SW480 (cell line): ENCODE results near the gene FNDC11.

ENCODE experiments used
- DNase-seq: peaks from one replicate; pipeline ENCODE4 v3.0.0-alpha.2; 2016; ENCODE audit warnings: low spot score

Gene FNDC11

GRCh38 chr20:63582382-63583063 is 28.6 kb downstream of the FNDC11 start:
- no peak for DNase-seq

DNA sequence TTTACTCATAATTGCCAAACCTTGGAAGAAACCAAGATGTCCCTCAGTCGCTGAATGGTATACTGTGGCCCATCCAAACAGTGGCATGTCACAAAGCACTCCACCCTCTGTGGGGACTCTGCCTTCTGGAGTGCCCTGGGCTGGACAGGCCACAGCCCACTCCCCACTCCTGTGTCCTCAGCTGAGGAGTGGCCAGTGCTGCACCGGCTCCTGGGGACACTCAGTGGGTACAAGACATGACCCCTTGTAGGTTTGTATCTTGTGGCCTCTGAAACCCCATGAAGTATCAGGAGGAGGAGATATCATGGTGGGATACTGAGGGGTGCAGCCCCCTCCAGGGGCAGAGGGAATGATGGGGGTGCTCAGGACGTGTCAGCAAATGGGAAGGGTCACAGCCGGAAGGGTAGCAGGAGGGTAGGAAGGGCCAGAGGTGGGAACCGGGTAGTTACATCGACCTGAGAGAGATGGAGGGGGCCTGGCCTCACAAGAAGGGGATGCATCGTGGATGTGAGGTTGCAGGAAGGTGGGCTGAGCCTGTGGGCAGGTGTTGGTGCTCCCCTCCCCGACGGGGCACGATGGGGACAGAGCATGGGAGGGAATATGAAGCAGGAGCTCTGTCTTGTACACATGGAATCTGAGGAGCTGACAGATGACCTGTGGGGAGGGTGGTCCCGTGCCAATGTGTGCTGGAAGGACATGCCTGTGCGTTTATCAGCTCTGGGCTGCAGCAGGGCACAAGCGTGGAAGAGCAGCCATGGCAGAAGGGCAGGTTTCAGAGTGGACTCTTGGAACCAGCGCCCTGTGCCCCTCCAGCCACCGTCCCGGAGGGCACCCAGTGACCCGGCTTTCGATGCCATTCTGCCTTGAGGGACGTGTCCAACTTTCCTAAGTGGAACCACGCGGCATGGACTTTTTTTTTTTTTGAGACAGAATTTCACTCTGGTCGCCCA is 31.9 kb downstream of the FNDC11 start:
- DNase-seq, result no peak

DNA sequence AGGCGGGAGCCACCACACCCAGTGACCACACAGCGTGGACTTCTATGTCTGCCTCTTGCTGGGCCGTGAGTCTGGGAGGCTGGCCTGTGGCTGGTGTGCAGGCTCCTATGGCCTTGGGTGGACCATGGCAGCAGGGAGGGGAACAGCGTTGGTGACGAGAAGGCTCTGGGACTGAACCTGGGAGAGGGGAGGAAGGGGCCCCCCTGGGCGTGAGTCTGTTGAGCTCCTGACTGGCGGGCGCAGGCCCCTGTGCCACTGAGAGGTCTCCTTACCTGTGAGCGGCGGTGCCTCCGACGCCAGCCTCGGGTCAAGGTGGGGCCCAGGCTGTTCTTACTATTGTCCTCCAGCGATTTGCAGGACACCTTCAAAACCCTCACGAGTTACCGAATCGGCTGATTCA is 32.8 kb downstream of the FNDC11 start:
- DNase-seq, result no peak

GRCh38 chr20:63587256-63587655 is 33.3 kb downstream of the FNDC11 start:
- DNase-seq, result no peak

DNA sequence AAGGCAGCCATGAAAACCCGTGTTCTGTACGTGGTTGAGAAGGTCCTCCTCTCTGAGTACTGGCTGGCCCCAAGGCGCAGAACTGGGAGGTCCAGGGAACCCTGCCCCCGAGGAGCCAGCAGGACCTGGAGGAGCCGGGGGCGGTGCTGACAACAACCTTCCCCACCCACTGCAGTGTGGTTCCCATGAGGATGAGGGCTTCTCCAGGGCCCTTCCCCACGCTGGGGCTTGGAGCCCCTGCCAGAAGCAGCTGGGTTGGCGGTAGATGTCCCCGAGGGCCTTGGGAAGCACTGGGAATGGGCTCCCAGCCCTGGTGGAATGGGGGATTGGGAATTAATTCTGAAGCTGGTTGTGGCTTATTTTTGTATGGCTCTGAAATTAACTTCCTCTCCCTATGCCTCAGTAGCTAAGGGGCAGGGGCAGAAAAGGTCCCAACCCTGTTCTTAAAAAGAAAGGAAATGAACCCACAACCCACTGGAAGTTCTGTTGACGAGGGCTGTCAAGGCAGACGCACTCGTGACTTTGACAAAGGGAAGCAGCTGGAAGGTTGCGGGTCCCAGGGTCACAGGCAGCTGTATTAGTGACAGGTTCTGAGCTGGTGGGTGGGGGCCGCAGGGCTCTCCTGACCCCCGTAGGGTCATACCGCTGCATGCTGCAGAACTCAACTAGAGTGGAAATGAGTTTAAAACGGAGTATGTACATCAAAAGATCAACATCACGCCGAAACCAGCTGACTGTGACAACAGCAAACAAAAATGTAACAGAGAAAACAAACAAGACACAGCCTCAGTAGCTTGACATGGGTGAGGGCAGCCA is 34.0 kb downstream of the FNDC11 start:
- no peak for DNase-seq

DNA sequence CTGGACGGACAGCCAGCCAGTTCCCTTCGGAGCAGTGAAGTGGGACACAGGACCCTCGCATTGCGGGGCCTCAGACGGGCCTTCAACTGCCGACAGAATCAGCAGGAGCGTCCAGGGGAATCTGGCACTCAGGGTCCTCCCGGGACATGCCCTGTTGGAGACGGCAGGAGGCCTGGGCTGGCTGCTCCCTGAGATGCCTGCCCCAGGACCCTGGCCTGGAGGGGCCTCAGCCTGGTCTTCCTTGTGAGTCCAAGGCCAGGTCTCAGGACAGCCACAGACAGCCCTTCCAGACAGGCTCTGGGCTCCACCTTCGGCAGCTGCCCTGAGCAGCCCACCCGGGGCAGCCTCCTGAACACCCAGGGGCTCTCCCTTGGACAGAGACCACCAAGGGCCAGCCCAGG is 34.7 kb downstream of the FNDC11 start:
- DNase-seq, result no peak

DNA sequence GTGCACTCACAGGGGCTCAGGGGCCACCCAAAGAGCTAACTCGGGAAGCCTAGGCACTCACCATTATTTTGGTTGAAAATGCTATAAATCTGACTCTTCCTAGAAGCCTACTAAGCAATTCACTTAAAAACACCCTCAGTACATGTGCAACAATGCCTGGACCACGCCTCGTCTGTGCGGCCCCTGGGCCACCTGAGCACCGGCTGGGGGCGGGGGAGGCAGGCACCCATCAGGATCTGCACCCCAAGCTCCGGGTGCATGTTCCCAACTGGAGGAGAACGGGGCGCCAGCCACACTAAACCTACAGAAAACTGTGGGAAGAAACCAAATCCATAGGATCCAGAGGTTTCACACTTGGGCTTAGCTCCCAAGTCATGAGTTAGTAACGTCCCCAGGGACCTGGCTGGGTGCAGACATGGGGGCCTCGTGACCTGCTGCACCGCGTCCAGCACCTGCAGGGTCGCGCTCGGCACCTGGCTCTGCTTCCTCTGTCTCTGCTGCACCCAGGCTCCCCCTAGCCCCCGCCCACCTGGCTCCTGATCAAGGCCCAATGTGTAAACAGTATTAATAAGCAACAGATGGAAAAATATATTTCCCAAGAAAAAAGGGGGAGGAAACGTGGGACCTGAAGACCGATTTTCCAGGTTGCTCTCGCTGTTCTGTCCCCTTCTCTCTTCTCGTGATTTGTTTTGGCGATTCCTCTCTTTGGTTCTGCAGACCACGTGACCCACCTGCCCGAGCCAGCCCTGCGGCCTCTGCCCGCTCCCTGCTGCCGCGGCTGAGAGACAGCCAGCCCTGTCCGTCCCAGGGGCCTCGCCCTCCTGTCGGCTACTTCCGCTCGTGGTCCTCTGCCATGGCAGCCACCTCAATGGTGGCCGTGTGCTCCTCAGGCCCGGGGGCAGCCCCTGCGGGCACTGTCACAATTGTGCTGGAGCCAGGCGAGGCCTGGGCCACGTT is 35.6 kb downstream of the FNDC11 start:
- DNase-seq, result no peak

DNA sequence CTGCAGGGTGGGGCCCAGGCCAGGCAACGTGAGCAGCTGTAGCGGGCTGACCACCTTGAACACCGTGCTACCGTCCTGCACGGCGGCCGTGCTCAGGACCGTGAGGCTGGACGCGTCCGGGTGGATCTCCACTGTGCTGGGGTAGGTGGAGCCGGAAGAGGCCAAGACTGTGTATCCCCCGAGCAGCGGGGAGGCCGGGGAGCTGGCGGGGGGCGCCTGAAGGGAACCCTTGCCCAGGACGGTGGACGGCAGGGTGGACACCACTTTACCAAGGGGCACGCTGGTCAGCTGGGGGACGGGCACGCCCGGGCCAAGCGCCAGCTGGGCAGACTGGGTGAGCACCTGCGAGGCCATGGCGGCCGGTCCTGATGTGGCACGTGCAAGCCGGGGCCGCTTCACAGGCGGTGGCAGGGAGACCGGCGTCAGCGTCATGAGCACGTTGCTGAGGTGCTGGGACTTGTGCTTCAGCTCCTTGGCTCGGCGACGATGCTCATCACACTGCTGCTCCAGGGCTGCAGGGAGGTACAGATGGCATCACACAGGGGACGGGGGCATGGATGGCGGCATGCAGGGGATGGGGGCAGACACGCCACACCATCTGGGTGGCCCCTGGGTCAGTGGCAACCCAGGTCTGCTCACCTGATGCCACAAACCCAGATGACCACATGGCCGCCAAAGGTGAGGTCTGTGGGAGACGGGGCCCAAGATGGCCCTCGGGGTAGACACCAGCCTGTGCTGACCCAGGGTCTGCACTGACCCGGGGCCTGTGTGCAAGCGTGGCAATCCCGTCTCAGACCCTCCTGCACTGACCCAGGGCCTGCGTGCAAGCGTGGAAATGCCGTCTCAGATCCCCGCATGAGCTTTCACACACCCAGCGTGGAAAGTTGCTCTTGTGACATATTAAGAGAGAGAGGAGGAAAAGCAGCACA is 36.5 kb downstream of the FNDC11 start:
- no peak for DNase-seq

DNA sequence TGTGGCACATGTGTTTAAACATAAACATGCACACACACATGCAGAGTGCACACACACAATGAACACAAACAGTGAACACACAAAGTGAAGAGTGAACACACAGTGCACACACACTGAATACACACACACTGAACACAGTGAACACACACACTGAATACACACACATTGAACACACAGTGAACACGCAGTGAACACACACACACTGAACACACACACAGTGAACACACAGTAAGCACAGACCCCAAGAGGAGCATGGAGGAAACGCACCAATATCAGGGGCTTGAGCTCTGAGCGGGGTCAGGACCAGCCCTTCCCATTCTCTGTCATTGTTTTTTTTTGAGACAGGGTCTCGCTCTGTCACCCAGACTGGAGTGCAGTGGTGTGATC is 37.2 kb downstream of the FNDC11 start:
- no peak for DNase-seq

GRCh38 chr20:63591786-63592355 is 37.9 kb downstream of the FNDC11 start:
- DNase-seq, result no peak

GRCh38 chr20:63592661-63593060 is 38.7 kb downstream of the FNDC11 start:
- no peak for DNase-seq

- no peak for DNase-seq
Observed at GRCh38 chr20:63594043-63594561, 40.1 kb downstream of the FNDC11 start.

GRCh38 chr20:63595416-63596127 is 41.6 kb downstream of the FNDC11 start:
- DNase-seq, result no peak

DNA sequence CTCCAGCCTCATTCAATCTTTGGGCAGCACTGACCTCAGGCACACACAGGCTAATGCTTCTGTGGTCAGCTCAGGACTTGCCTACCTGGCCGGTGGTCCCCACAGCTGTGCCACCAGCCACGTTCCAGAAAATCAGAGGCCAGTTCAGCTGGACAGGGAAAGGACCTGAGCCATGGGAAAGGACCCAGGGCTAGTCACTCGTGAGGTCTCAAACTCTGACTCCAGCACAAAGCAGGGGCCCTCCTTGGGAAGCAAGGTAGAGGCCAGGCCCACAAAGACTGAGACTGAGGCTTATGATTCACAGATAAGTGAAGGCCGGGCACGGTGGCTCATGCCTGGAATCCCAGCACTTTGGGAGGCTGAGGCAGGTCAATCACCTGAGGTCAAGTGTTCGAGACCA is 42.5 kb downstream of the FNDC11 start:
- DNase-seq, result no peak

- DNase-seq, result no peak
Observed at GRCh38 chr20:63597651-63598478, 43.9 kb downstream of the FNDC11 start.

DNA sequence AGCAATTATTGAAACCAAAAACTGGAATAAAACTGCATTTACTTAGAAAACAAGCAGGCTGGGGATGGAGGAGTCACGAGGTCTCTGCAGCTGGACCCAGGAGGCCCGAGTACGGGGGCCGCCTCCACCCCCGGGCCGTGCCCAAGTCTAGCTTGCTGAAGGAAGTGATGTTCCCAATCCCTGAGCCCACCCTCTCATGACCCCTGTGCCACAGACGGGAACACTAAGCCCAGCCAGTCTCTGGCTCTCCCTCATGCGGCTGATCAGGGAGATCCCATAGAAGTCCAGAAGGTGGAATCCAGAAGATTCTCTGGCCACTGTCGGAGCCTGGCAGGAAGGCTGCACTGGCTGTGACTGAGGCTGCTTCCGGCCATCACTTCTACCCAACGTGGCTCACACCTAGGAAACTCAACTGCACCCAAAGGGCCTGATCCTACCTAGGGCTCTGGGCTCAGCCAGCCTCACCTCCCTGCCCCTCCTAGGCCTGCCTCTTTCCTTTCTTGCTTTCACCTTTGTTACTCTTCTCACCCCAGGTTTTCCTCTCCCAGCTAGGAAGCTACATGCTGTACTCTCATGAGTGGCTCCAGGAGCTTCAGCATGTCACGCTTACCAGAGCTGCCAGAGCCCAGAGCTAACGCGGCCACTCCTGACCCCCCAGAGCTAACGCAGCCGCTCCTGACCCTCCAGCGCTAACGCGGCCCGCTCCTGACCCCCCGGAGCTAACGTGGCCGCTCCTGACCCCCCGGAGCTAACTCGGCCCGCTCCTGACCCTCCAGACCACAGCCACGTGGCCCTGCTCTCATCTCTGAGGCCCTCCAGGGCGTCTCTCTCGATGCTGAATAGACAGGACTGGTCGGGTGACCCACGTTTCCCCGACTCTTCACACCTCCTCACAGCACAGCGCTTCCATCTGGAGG is 44.8 kb downstream of the FNDC11 start:
- DNase-seq, result no peak
